Testis (tissue), 3 donors: ENCODE data around the gene PIEZO1. TPM values are rescaled to one million over a fixed set of nuclear protein-coding genes. Genes with fewer than 3 reads are reported as not detected.

Experiments used
- DNase-seq: peaks from one replicate; pipeline ENCODE4 v3.0.0-alpha.2; 2019
- H3K27ac ChIP-seq, 2 donors: fragments of 200-600 bp; sonication (generic); one replicate each; pipeline ENCODE4 v1.5.1; 2019
- H3K27me3 ChIP-seq: fragments of 200-600 bp; sonication (generic); one replicate; pipeline ENCODE4 v1.5.1; 2019
- H3K36me3 ChIP-seq: fragments of 200-600 bp; sonication (generic); one replicate; pipeline ENCODE4 v1.5.1; 2017; ENCODE audit warnings: low read depth; ENCODE audit errors: missing control alignments
- H3K4me1 ChIP-seq: fragments of 200-600 bp; sonication (generic); one replicate; pipeline ENCODE4 v1.5.1; 2019
- H3K4me3 ChIP-seq, 2 donors: fragments of 200-600 bp; sonication (generic); one replicate each; pipeline ENCODE4 v1.5.1; 2017 to 2019
- H3K9me3 ChIP-seq: fragments of 200-600 bp; sonication (generic); one replicate; pipeline ENCODE4 v1.5.1; 2017
- POLR2A ChIP-seq: fragments of 450-650 bp; IDR thresholded peaks from one replicate; pipeline ENCODE4 v1.6.1; 2017; ENCODE audit warnings: antibody characterized with exemption, mild to moderate bottlenecking, moderate library complexity
- WGBS, 2 donors: methylation state at CpG; one replicate each; pipeline ENCODE4 v1.1.5; 2018; 5-methylcytosine and 5-hydroxymethylcytosine counted together
- intact Hi-C: fragments of 100-400 bp; cut with DNase I; formaldehyde crosslinking; loops from one replicate; pipeline ENCODE4 v1.15.1; 2023; ENCODE audit warnings: low total_unique reads
- polyA plus RNA-seq: library from polyadenylated mRNA; stranded (reverse); fragments of 350-450 nt; fragmentation: Illumina TruSeq; extraction: RNeasy Lipid Tissue Mini Kit (QIAGEN cat#74804); gene quantifications from one replicate; pipeline ENCODE4 v1.2.3, GENCODE V29; 2014; ENCODE audit warnings: low read depth, low replicate concordance; ENCODE audit not compliant: insufficient read depth
- total RNA-seq, 2 donors: library from RNA; depleted of rRNA; stranded (reverse); fragments of >200 nt; gene quantifications; one replicate each; pipeline ENCODE4 v1.2.3, GENCODE V29; 2016
- TF ChIP-seq, protein P1 (sequence below), 3 experiments: fragments of 450-650 bp in 2 of 3; fragments of 200-600 bp in 1 of 3; sonication (generic) in 1 of 3; IDR thresholded peaks; one replicate each; pipeline ENCODE4 v1.5.1; 2016 to 2019; ENCODE audit warnings: antibody characterized with exemption in 3 of 3, mild to moderate bottlenecking in 2 of 3, moderate library complexity in 1 of 3

Gene PIEZO1
- total and polyA plus RNA-seq, 3 donors from 2014 or later, result 24.2 to 44.5 (median 40.7) TPM

DNA sequence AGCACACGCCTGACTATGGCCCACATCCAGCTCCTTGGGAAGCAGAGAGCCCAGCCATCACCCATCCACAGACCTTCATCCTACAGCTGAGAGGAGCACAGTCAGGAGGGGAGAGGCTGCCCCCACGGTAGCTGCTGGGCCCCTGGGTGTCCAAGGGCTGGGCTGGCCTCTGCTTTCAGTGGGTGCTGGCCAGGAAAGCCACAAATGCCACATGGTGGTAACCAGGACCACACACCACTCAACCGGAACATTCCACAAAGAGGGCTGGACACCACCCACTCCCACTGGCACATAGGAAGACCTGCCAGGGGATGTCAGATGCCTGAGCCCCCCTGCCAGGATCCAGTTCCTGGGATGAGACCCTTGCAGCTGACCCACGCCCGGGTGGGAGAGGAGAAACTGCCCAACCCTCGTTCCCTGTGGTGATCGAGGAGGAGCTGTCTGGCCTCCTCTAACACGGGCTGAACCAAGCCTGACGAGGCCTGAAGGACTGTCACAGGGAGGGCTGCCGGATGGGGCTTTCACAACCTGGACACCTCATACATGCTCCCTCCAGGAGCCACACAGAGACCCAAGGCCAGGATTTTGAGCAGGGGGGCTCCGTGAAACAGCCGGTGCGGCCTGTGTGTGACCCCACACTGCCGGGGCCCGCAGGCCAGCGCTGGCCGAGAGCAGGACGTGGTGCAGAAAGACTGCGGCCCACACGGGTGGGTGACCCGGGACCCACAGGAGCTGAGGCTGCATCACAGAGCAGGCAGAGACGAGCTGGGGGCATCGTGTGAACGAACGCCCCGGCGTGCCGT is 30.7 kb downstream of the PIEZO1 start:
- Histone ChIP-seq H3K27ac (no peak overlapping the region), H3K4me3 (no peak overlapping the region), H3K4me1 (no peaks in the 10 kb centered on the region), H3K27me3 (no peaks in the 10 kb centered on the region), H3K36me3 (no peaks in the 10 kb centered on the region), H3K9me3 (no peaks in the 10 kb centered on the region)
- 92 to 93% methylated on average over 14 to 27 of the region's 28 CpGs for WGBS, 2 donors
- DNase-seq, result no peak
- TF ChIP-seq, protein P1, sequence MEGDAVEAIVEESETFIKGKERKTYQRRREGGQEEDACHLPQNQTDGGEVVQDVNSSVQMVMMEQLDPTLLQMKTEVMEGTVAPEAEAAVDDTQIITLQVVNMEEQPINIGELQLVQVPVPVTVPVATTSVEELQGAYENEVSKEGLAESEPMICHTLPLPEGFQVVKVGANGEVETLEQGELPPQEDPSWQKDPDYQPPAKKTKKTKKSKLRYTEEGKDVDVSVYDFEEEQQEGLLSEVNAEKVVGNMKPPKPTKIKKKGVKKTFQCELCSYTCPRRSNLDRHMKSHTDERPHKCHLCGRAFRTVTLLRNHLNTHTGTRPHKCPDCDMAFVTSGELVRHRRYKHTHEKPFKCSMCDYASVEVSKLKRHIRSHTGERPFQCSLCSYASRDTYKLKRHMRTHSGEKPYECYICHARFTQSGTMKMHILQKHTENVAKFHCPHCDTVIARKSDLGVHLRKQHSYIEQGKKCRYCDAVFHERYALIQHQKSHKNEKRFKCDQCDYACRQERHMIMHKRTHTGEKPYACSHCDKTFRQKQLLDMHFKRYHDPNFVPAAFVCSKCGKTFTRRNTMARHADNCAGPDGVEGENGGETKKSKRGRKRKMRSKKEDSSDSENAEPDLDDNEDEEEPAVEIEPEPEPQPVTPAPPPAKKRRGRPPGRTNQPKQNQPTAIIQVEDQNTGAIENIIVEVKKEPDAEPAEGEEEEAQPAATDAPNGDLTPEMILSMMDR (IDR thresholded peaks at IDR 0.05), result no peak
- TF ChIP-seq POLR2A, result no peak
- intact Hi-C loops, result no loop called here

GRCh38 chr16:88753602-88754001 is 31.4 kb downstream of the PIEZO1 start:
- intact Hi-C loops, result no loop called here
- no peak for DNase-seq
- Histone ChIP-seq H3K27ac (no peak overlapping the region), H3K9me3 (no peaks in the 10 kb centered on the region), H3K36me3 (no peaks in the 10 kb centered on the region), H3K4me3 (no peak overlapping the region), H3K27me3 (no peaks in the 10 kb centered on the region), H3K4me1 (no peaks in the 10 kb centered on the region)
- TF ChIP-seq, protein P1 (IDR thresholded peaks at IDR 0.05), result no peak
- no peak for TF ChIP-seq POLR2A
- 88 to 95% methylated on average over 5 to 11 of the region's 11 CpGs for WGBS, 2 donors

DNA sequence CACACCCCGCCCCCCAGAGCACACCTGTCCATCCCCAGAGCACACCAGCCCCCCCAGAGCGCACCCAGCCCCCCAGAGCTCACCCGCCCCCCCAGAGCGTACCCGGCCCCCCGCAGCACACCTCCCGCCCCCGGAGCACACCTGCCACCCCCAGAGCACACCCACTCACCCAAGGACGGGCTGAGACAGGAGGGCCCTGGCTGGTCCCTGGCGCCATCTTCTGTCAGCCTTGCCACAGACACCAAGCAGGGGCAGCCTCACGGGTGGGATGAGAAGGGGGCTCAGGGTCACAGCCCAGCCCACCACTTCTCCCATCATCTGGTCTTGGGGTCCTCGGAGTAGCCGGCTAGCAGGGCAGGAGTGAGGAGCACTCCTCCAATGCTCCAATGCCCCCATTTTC is 31.8 kb downstream of the PIEZO1 start:
- H3K4me1 ChIP-seq, result no peaks in the 10 kb centered on the region
- TF ChIP-seq, protein P1 (IDR thresholded peaks at IDR 0.05), result no peak
- no peak for TF ChIP-seq POLR2A

DNA sequence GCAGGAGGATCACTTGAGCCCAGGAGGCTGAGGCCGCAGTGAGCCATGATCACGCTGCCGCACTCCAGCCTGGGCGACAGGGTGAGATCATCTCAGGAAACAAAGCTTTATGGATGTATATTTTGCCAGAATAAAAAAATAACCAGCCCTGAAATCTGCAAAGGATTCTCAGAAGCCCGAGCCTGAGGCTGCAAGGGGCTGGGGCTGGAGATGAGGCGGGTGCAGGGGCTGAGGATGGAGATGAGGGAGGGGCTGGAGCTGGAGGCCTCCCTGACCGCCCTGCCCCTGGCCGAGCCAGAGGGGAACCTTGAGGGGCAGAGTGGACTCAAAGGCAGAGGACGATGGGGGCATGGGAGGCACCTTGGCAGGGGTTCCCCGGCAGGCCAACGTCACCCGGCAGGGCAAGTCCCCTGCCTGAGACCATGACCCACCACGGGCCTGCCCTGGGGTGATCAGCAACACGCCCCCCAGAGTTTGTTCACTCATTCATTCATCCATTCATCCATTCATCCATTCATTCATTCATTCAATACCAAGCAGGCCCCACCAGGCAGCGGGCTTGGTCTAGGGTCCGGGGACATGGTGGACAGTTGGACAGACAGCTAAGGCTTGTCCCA is 32.5 kb downstream of the PIEZO1 start:
- Histone ChIP-seq H3K27ac (no peak overlapping the region), H3K4me1 (no peaks in the 10 kb centered on the region), H3K27me3 (no peaks in the 10 kb centered on the region), H3K9me3 (no peaks in the 10 kb centered on the region), H3K4me3 (no peak overlapping the region), H3K36me3 (no peaks in the 10 kb centered on the region)
- 90% methylated on average over 16 of the region's 16 CpGs for WGBS, 2 donors
- no peak for DNase-seq
- intact Hi-C loops, result no loop called here
- TF ChIP-seq, protein P1 (IDR thresholded peaks at IDR 0.05), result no peak

More for the DNA sequence above, 31.8 kb downstream of the PIEZO1 start:
- Histone ChIP-seq H3K4me3 (no peak overlapping the region), H3K27me3 (no peaks in the 10 kb centered on the region), H3K27ac (no peak overlapping the region), H3K36me3 (no peaks in the 10 kb centered on the region), H3K9me3 (no peaks in the 10 kb centered on the region)
- 57% methylated on average over 5 of the region's 13 CpGs; no CpG with 5 or more reads in 1 of the 2 donors for WGBS, 2 donors
- no peak for DNase-seq
- intact Hi-C loops, result no loop called here
